Bronchial epithelial cell (primary cell): ENCODE results near the gene RPS15. TPM values are rescaled to one million over a fixed set of nuclear protein-coding genes. Genes with fewer than 3 reads are reported as not detected.
A peak's percentile ranks its signal among the peaks of the same experiment; 100 is the strongest.

Source experiments
- DNase-seq: peaks from one replicate; pipeline ENCODE4 v3.0.0-alpha.2; 2010; ENCODE audit warnings: low read depth
- FAIRE-seq: peaks from 2 replicates; lab custom pipeline; 2011; peaks lifted over from hg19 to GRCh38; lab: Jason Lieb, UNC
- H3K27me3 ChIP-seq: 2 replicates; pipeline ENCODE4 v1.5.1; 2011; ENCODE audit warnings: low read length; ENCODE audit not compliant: control insufficient read depth, insufficient read depth
- H3K36me3 ChIP-seq: 2 replicates; pipeline ENCODE4 v1.5.1; 2011; ENCODE audit warnings: low read length; ENCODE audit not compliant: control insufficient read depth, insufficient read depth
- H3K4me3 ChIP-seq: 2 replicates; pipeline ENCODE4 v1.5.1; 2011; ENCODE audit warnings: mild to moderate bottlenecking, low read depth, low read length, control low read depth
- total RNA-seq: library from RNA; depleted of rRNA; stranded (reverse); fragments of >200 nt; gene quantifications from 2 replicates; pipeline ENCODE4 v1.2.1, GENCODE V29; 2014
- TF ChIP-seq, protein P1 (sequence below): IDR thresholded peaks from 2 replicates; pipeline ENCODE4 v1.5.1; 2011; ENCODE audit warnings: mild to moderate bottlenecking, moderate library complexity, low read length, control low read depth, inconsistent platforms; ENCODE audit not compliant: insufficient read depth, severe bottlenecking

RPS15 gene
- total RNA-seq, 1 donor from 2014 or later, result 966 TPM

DNA sequence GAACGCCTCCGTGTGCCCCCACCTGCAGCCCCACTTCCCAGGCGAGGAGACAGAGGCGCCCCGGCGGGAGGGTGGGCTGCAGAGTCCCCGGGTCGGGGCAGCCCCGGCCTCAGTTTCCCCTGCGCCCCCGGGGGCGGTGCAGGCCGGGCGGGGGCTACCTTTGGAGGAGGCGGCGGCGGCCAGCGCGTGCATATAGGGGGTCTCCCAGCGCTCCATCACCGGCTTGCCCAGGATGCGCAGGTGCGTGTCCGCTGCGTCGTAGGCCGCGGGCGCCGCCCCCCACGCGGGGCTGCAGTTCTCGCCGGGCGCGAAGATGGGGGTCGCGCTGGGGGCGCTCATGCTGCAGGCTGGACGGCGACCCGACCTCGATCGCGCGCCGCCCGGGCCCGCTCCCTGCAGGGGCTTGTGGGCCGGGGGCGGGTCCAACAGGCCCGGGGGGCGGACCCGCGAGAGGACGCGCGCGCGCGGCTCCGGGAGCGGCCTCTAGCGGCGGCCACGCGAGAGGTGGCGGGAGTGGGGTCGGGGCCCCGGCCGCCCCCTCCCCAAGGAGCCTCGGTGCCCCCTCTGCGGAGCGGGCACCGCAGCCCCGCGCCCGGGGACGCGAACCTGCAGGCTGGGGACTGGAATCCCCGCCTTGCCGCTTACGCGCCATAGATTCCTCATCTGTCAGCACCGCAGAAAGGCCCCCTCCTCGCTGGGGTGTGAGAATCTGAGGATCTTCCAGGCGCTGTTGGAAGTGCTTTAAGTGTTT, 36.9 kb upstream of the RPS15 start, which contains the start of gene GAMT:
Gene GAMT, minus strand, starts transcription at position 405 of the 751 bp plus-strand sequence. Its CDS starts 66 bp downstream, at position 339.
- DNase-seq, result no peak
- H3K4me3 ChIP-seq, result peak within 1 kb of the TSS; percentile 49
- peaks cover 2% of the 10 kb centered on the region for H3K36me3 ChIP-seq
- TF ChIP-seq, protein P1, sequence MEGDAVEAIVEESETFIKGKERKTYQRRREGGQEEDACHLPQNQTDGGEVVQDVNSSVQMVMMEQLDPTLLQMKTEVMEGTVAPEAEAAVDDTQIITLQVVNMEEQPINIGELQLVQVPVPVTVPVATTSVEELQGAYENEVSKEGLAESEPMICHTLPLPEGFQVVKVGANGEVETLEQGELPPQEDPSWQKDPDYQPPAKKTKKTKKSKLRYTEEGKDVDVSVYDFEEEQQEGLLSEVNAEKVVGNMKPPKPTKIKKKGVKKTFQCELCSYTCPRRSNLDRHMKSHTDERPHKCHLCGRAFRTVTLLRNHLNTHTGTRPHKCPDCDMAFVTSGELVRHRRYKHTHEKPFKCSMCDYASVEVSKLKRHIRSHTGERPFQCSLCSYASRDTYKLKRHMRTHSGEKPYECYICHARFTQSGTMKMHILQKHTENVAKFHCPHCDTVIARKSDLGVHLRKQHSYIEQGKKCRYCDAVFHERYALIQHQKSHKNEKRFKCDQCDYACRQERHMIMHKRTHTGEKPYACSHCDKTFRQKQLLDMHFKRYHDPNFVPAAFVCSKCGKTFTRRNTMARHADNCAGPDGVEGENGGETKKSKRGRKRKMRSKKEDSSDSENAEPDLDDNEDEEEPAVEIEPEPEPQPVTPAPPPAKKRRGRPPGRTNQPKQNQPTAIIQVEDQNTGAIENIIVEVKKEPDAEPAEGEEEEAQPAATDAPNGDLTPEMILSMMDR, result peak; percentile 27
- H3K27me3 ChIP-seq, result no peaks in the 10 kb centered on the region
- FAIRE-seq, result no peak

DNA sequence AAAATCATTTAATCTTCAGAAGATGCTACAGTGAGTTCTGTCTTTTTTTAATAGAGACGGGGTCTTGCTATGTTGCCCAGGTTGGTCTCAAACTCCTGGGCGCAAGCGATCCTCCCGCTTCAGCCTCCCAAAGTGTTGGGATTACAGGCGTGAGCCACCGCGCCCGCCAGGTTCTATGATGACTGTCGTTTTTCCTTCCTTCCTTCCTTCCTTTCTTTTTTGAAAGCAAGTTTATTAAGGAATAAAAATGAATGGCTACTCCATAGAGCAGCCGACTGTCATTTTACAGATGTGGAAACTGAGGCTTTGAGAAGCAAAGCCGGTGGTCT, 36.3 kb upstream of the RPS15 start:
- no peak for FAIRE-seq
- H3K4me3 ChIP-seq, result no peak overlapping the region

GRCh38 chr19:1402411-1403070, 35.7 kb upstream of the RPS15 start:
- TF ChIP-seq, protein P1, result no peak
- peaks cover 2% of the 10 kb centered on the region for H3K36me3 ChIP-seq
- FAIRE-seq (no peak), DNase-seq (peak; percentile 78)
- no peaks in the 10 kb centered on the region for H3K27me3 ChIP-seq
- H3K4me3 ChIP-seq, result no peak overlapping the region

More for the DNA sequence above, 36.3 kb upstream of the RPS15 start:
- no peaks in the 10 kb centered on the region for H3K27me3 ChIP-seq
- TF ChIP-seq, protein P1, result no peak
- DNase-seq, result no peak
- peaks cover 2% of the 10 kb centered on the region for H3K36me3 ChIP-seq

GRCh38 chr19:1406774-1407527, 31.2 kb upstream of the RPS15 start:
- peak overlapping the region; percentile 58 for H3K4me3 ChIP-seq
- FAIRE-seq (no peak), DNase-seq (peak; percentile 89)
- TF ChIP-seq, protein P1, result peak; percentile 42
- H3K36me3 ChIP-seq, result peaks cover 9% of the 10 kb centered on the region
- H3K27me3 ChIP-seq, result no peaks in the 10 kb centered on the region

GRCh38 chr19:1407528-1408299, 30.5 kb upstream of the RPS15 start, which contains the start of gene DAZAP1:
Gene DAZAP1, plus strand, starts transcription at chr19:1407586. Its CDS starts 188 bp downstream, at chr19:1407774.
- H3K27me3 ChIP-seq, result no peaks in the 10 kb centered on the region
- H3K4me3 ChIP-seq, result peak within 1 kb of the TSS; percentile 88
- H3K36me3 ChIP-seq, result peaks cover 15% of the 10 kb centered on the region
- TF ChIP-seq, protein P1, result no peak
- FAIRE-seq (no peak), DNase-seq (no peak)
